Karpas-422 (cell line): ENCODE measurements around the gene EEFSEC. TPM values are rescaled to one million over a fixed set of nuclear protein-coding genes. Genes with fewer than 3 reads are reported as not detected.

Experiments
- DNase-seq: peaks from one replicate; pipeline ENCODE4 v3.0.0-alpha.2; 2015
- H2AFZ ChIP-seq: fragments of 200-600 bp; sonication (generic); 2 replicates; pipeline ENCODE4 v1.6.1; 2014; ENCODE audit warnings: antibody characterized with exemption, low read length, mixed read lengths
- H3K27ac ChIP-seq: fragments of 200-600 bp; sonication (generic); 2 replicates; pipeline ENCODE4 v1.5.1; 2014; ENCODE audit warnings: mild to moderate bottlenecking, low read length, moderate library complexity
- H3K27me3 ChIP-seq: fragments of 200-600 bp; sonication (generic); 2 replicates; pipeline ENCODE4 v1.6.1; 2014; ENCODE audit warnings: low read length, mixed read lengths
- H3K36me3 ChIP-seq: fragments of 200-600 bp; sonication (generic); 2 replicates; pipeline ENCODE4 v1.6.1; 2014; ENCODE audit warnings: low read length, mixed read lengths; ENCODE audit not compliant: insufficient read depth
- H3K4me1 ChIP-seq: fragments of 200-600 bp; sonication (generic); 2 replicates; pipeline ENCODE4 v1.6.1; 2014; ENCODE audit warnings: mild to moderate bottlenecking, low read length, mixed read lengths
- H3K4me2 ChIP-seq: fragments of 200-600 bp; sonication (generic); 2 replicates; pipeline ENCODE4 v1.6.1; 2014; ENCODE audit warnings: low read length, low read depth, mild to moderate bottlenecking; ENCODE audit not compliant: poor library complexity, severe bottlenecking
- H3K4me3 ChIP-seq: fragments of 200-600 bp; sonication (generic); 2 replicates; pipeline ENCODE4 v1.5.1; 2014; ENCODE audit warnings: mild to moderate bottlenecking, antibody characterized with exemption, low read length, mixed read lengths
- H3K79me2 ChIP-seq: fragments of 200-600 bp; sonication (generic); 2 replicates; pipeline ENCODE4 v1.6.1; 2014; ENCODE audit warnings: mild to moderate bottlenecking, low read length, mixed read lengths
- H3K9ac ChIP-seq: fragments of 200-600 bp; sonication (generic); 2 replicates; pipeline ENCODE4 v1.6.0; 2014; ENCODE audit warnings: low read length
- H3K9me2 ChIP-seq: fragments of 200-600 bp; sonication (generic), shearing (Covaris generic); replicated peaks from 2 replicates; pipeline ENCODE4 v1.6.0; 2014; ENCODE audit warnings: mild to moderate bottlenecking, low read length, moderate library complexity; ENCODE audit not compliant: insufficient read depth
- H3K9me3 ChIP-seq: fragments of 300-700, 200-600 bp; sonication (generic); 2 replicates; pipeline ENCODE4 v1.6.1; 2014; ENCODE audit warnings: low read length, mixed read lengths
- H4K20me1 ChIP-seq: fragments of 200-600 bp; sonication (generic); 2 replicates; pipeline ENCODE4 v1.6.1; 2014; ENCODE audit warnings: mild to moderate bottlenecking, antibody characterized with exemption, low read length, low read depth; ENCODE audit not compliant: insufficient read depth
- total RNA-seq: library from RNA; depleted of rRNA; stranded (reverse); fragments of >200 nt; shearing (Covaris generic); gene quantifications from 2 replicates; pipeline ENCODE4 v1.2.3, GENCODE V29; 2014; ENCODE audit warnings: low replicate concordance

The EEFSEC gene
- total RNA-seq, 1 experiment from 2014 or later = 10.1 TPM

- H3K79me2 ChIP-seq = peaks cover 3% of the 10 kb centered on the region; the same call in 1 of the 2 replicates
- no peaks in the 10 kb centered on the region for H4K20me1 ChIP-seq
- no peak overlapping the region for H2AFZ ChIP-seq
- no peak overlapping the region for H3K4me3 ChIP-seq
- no peaks in the 10 kb centered on the region for H3K36me3 ChIP-seq
- H3K4me2 ChIP-seq = no peak overlapping the region
- H3K27ac ChIP-seq = no peak overlapping the region
- no peak for DNase-seq
- H3K27me3 ChIP-seq = no peaks in the 10 kb centered on the region
- no peaks in the 10 kb centered on the region for H3K4me1 ChIP-seq
- no peaks in the 10 kb centered on the region for H3K9me3 ChIP-seq
- no peaks in the 10 kb centered on the region for H3K9me2 ChIP-seq
- no peak overlapping the region for H3K9ac ChIP-seq
Measured at GRCh38 chr3:128307781-128308469, 154.6 kb downstream of the EEFSEC start.

DNA sequence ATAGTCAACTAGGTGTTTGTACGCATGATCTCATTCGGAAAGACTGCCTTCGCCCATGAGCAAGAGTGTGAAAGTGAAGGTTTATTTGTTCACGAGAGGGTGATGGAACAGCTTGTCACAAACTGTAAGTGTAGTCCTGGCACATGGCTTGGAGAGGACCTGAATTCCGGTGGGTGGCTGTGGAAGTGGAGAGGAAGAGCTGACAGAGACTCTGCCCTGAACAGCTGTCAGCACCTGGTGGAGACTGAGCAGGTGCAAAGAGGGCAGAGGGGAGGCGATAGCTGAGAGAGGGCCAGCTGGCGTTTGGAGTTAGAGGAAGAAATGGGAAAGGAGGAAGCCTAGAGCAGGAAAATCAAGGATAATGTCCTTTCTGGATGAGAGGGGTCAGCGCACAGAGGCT is 155.7 kb downstream of the EEFSEC start:
- no peak overlapping the region for H3K27ac ChIP-seq
- no peaks in the 10 kb centered on the region for H3K9me3 ChIP-seq
- peaks cover 3% of the 10 kb centered on the region; the same call in 1 of the 2 replicates for H3K79me2 ChIP-seq
- H3K4me3 ChIP-seq = no peak overlapping the region
- no peak overlapping the region for H3K9ac ChIP-seq
- H4K20me1 ChIP-seq = no peaks in the 10 kb centered on the region
- no peak overlapping the region for H2AFZ ChIP-seq
- no peaks in the 10 kb centered on the region for H3K4me1 ChIP-seq
- H3K9me2 ChIP-seq = no peaks in the 10 kb centered on the region
- no peaks in the 10 kb centered on the region for H3K36me3 ChIP-seq
- H3K27me3 ChIP-seq = no peaks in the 10 kb centered on the region
- DNase-seq = no peak
- H3K4me2 ChIP-seq = no peak overlapping the region

- H3K9me2 ChIP-seq = no peaks in the 10 kb centered on the region
- DNase-seq = no peak
- H3K4me3 ChIP-seq = no peak overlapping the region
- no peak overlapping the region for H2AFZ ChIP-seq
- no peaks in the 10 kb centered on the region for H3K9me3 ChIP-seq
- H3K4me2 ChIP-seq = no peak overlapping the region
- no peaks in the 10 kb centered on the region for H3K36me3 ChIP-seq
- H3K9ac ChIP-seq = no peak overlapping the region
- no peaks in the 10 kb centered on the region for H3K27me3 ChIP-seq
- H3K4me1 ChIP-seq = no peaks in the 10 kb centered on the region
- H3K79me2 ChIP-seq = peaks cover 3% of the 10 kb centered on the region; the same call in 1 of the 2 replicates
- H3K27ac ChIP-seq = no peak overlapping the region
- H4K20me1 ChIP-seq = no peaks in the 10 kb centered on the region
Measured at GRCh38 chr3:128310286-128311058, 157.2 kb downstream of the EEFSEC start.

- no peaks in the 10 kb centered on the region for H3K27me3 ChIP-seq
- no peaks in the 10 kb centered on the region for H3K4me1 ChIP-seq
- no peaks in the 10 kb centered on the region for H4K20me1 ChIP-seq
- H3K27ac ChIP-seq = no peak overlapping the region
- no peaks in the 10 kb centered on the region for H3K79me2 ChIP-seq
- no peaks in the 10 kb centered on the region for H3K9me3 ChIP-seq
- H2AFZ ChIP-seq = no peak overlapping the region
- no peaks in the 10 kb centered on the region for H3K36me3 ChIP-seq
- H3K9ac ChIP-seq = no peak overlapping the region
- DNase-seq = no peak
- H3K4me2 ChIP-seq = no peak overlapping the region
- H3K4me3 ChIP-seq = no peak overlapping the region
- H3K9me2 ChIP-seq = no peaks in the 10 kb centered on the region
Measured at GRCh38 chr3:128311441-128311844, 158.2 kb downstream of the EEFSEC start.

GRCh38 chr3:128312271-128312670 is 159.0 kb downstream of the EEFSEC start:
- Histone ChIP-seq H3K27me3 (no peaks in the 10 kb centered on the region), H2AFZ (no peak overlapping the region), H3K4me3 (no peak overlapping the region), H3K4me2 (no peak overlapping the region), H3K9ac (no peak overlapping the region), H3K27ac (no peak overlapping the region), H3K9me3 (no peaks in the 10 kb centered on the region), H3K4me1 (no peaks in the 10 kb centered on the region), H3K36me3 (no peaks in the 10 kb centered on the region), H3K9me2 (no peaks in the 10 kb centered on the region), H3K79me2 (no peaks in the 10 kb centered on the region), H4K20me1 (no peaks in the 10 kb centered on the region)
- DNase-seq = no peak

- H4K20me1 ChIP-seq = no peaks in the 10 kb centered on the region
- H3K9ac ChIP-seq = no peak overlapping the region
- no peak overlapping the region for H3K4me2 ChIP-seq
- no peaks in the 10 kb centered on the region for H3K27me3 ChIP-seq
- no peak overlapping the region for H2AFZ ChIP-seq
- H3K4me3 ChIP-seq = no peak overlapping the region
- no peaks in the 10 kb centered on the region for H3K79me2 ChIP-seq
- H3K9me3 ChIP-seq = no peaks in the 10 kb centered on the region
- no peak overlapping the region for H3K27ac ChIP-seq
- H3K9me2 ChIP-seq = no peaks in the 10 kb centered on the region
- no peaks in the 10 kb centered on the region for H3K4me1 ChIP-seq
- no peaks in the 10 kb centered on the region for H3K36me3 ChIP-seq
- DNase-seq = no peak
Measured at GRCh38 chr3:128313071-128313725, 159.9 kb downstream of the EEFSEC start.

DNA sequence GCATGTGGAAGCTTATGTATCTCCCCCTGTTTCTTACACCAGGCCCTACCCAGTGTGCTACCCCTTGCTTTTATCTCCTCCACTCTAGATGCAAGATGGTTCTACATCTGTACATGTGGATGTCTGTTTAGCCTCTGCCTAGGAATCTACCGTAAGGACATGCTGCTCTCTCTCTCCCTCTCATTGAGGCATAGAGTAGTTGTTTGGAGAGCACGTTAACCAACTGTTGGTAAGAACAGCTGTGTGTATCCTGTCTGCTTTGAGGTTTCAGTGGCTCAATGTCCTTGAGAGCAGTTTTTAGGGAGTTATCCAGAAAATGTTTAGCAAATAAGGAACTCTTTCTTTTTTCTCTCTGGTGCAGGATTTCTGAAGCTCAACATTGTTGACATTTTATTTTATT is 160.7 kb downstream of the EEFSEC start:
- DNase-seq = no peak
- Histone ChIP-seq H3K9me3 (no peaks in the 10 kb centered on the region), H2AFZ (no peak overlapping the region), H3K9ac (no peak overlapping the region), H3K36me3 (no peaks in the 10 kb centered on the region), H3K27ac (no peak overlapping the region), H3K9me2 (no peaks in the 10 kb centered on the region), H3K4me1 (no peaks in the 10 kb centered on the region), H3K4me3 (no peak overlapping the region), H3K27me3 (no peaks in the 10 kb centered on the region), H3K79me2 (no peaks in the 10 kb centered on the region), H4K20me1 (no peaks in the 10 kb centered on the region), H3K4me2 (no peak overlapping the region)

GRCh38 chr3:128315313-128315712 is 162.0 kb downstream of the EEFSEC start:
- Histone ChIP-seq H3K9ac (no peak overlapping the region), H3K4me2 (no peak overlapping the region), H3K27me3 (no peaks in the 10 kb centered on the region), H3K27ac (no peak overlapping the region), H3K4me1 (no peaks in the 10 kb centered on the region), H3K79me2 (no peaks in the 10 kb centered on the region), H4K20me1 (no peaks in the 10 kb centered on the region), H3K9me3 (no peaks in the 10 kb centered on the region), H3K4me3 (no peak overlapping the region), H2AFZ (no peak overlapping the region), H3K9me2 (no peaks in the 10 kb centered on the region), H3K36me3 (no peaks in the 10 kb centered on the region)
- no peak for DNase-seq
